Body of pancreas (tissue), 4 donors: ENCODE measurements around the gene GNAO1. TPM values are rescaled to one million over a fixed set of nuclear protein-coding genes. Genes with fewer than 3 reads are reported as not detected.

Source experiments
- ATAC-seq: fragments of 150-250 bp; one replicate; pipeline ENCODE4 v1.9.1; 2016
- DNase-seq, 4 donors: peaks; one replicate each; pipeline ENCODE4 v3.0.0-alpha.2; 2019
- H3K27ac ChIP-seq, 4 donors: fragments of 200-600 bp; sonication (generic); 1 replicate in 3 of 4; 2 replicates in 1 of 4; pipeline versions ENCODE4 v1.5.1 to v1.6.1; 2016 to 2019; ENCODE audit warnings: mild to moderate bottlenecking in 1 of 4, mixed read lengths in 1 of 4, moderate library complexity in 1 of 4
- H3K27me3 ChIP-seq, 2 donors: fragments of 200-600 bp; sonication (generic); one replicate each; pipeline ENCODE4 v1.6.0; 2016; ENCODE audit warnings: mild to moderate bottlenecking in 1 of 2
- H3K36me3 ChIP-seq, 2 donors: fragments of 200-600 bp; sonication (generic); replicated peaks in 1 of 2; 2 replicates each; pipeline ENCODE4 v1.5.1; 2016; ENCODE audit warnings: low read depth in 2 of 2; ENCODE audit not compliant: insufficient read depth in 1 of 2
- H3K4me1 ChIP-seq: fragments of 200-600 bp; sonication (generic); one replicate; pipeline ENCODE4 v1.6.0; 2016
- H3K4me3 ChIP-seq, 2 donors: fragments of 200-600 bp; sonication (generic); 1 replicate in 1 of 2; 2 replicates in 1 of 2; pipeline ENCODE4 v1.5.1; 2016 to 2019
- H3K9me3 ChIP-seq, 3 donors: fragments of 200-600 bp; sonication (generic); 1 replicate in 2 of 3; 2 replicates in 1 of 3; pipeline ENCODE4 v1.5.1; 2016
- CTCF ChIP-seq, 7 experiments: fragments of 450-650 bp in 4 of 7; fragments of 200-600 bp in 3 of 7; sonication (generic) in 3 of 7; IDR thresholded peaks; one replicate each; pipeline ENCODE4 v1.5.1; 2016 to 2019; ENCODE audit warnings: antibody characterized with exemption in 7 of 7
- POLR2A ChIP-seq, 3 donors: fragments of 450-650 bp; IDR thresholded peaks; one replicate each; pipeline ENCODE4 v1.6.1; 2016; ENCODE audit warnings: antibody characterized with exemption in 3 of 3, mild to moderate bottlenecking in 2 of 3
- WGBS, 2 donors: methylation state at CpG; one replicate each; pipeline ENCODE4 v1.1.5; 2017; 5-methylcytosine and 5-hydroxymethylcytosine counted together
- intact Hi-C: fragments of 100-400 bp; cut with DNase I; formaldehyde crosslinking; loops from one replicate; pipeline ENCODE4 v1.15.1; 2023
- total RNA-seq, 2 donors: library from RNA; depleted of rRNA; stranded (reverse); fragments of >200 nt; gene quantifications; one replicate each; pipeline ENCODE4 v1.1.0, GENCODE V29; 2016

The GNAO1 gene
- total RNA-seq, 2 donors from 2014 or later = 1.6 to 3.0 TPM

GRCh38 chr16:56238188-56238587, 46.9 kb downstream of the GNAO1 start:
- H3K36me3 ChIP-seq = no peaks in the 10 kb centered on the region
- ATAC-seq (no peak), DNase-seq (no peak)
- no peak overlapping the region for H3K27ac ChIP-seq
- no peak overlapping the region for H3K4me3 ChIP-seq
- TF ChIP-seq POLR2A (IDR thresholded peaks at IDR 0.05) (no peak), CTCF (IDR thresholded peaks at IDR 0.05) (no peak)
- no peaks in the 10 kb centered on the region for H3K27me3 ChIP-seq
- no peaks in the 10 kb centered on the region for H3K9me3 ChIP-seq
- 33 to 38% methylated on average over 3 of the region's 3 CpGs for WGBS, 2 donors
- no peaks in the 10 kb centered on the region for H3K4me1 ChIP-seq
- intact Hi-C loops = no loop called here

GRCh38 chr16:56241596-56241995, 50.3 kb downstream of the GNAO1 start:
- Histone ChIP-seq H3K36me3 (no peaks in the 10 kb centered on the region), H3K27ac (no peak overlapping the region), H3K4me3 (no peak overlapping the region), H3K9me3 (no peaks in the 10 kb centered on the region), H3K4me1 (no peaks in the 10 kb centered on the region), H3K27me3 (no peaks in the 10 kb centered on the region)
- ATAC-seq (no peak), DNase-seq (no peak)
- no peak for TF ChIP-seq CTCF (IDR thresholded peaks at IDR 0.05)
- no peak for TF ChIP-seq POLR2A (IDR thresholded peaks at IDR 0.05)
- 30 to 59% methylated on average over 2 of the region's 2 CpGs for WGBS, 2 donors
- intact Hi-C loops = no loop called here

GRCh38 chr16:56242740-56243139, 51.5 kb downstream of the GNAO1 start:
- Histone ChIP-seq H3K4me1 (no peaks in the 10 kb centered on the region), H3K27ac (no peak overlapping the region), H3K9me3 (no peaks in the 10 kb centered on the region), H3K4me3 (no peak overlapping the region), H3K36me3 (no peaks in the 10 kb centered on the region), H3K27me3 (no peaks in the 10 kb centered on the region)
- intact Hi-C loops = no loop called here
- no peak for DNase-seq
- 91 to 92% methylated on average over 4 of the region's 4 CpGs for WGBS, 2 donors
- ATAC-seq = no peak
- no peak for TF ChIP-seq POLR2A (IDR thresholded peaks at IDR 0.05)

- TF ChIP-seq CTCF (IDR thresholded peaks at IDR 0.05) = no peak
- no peak for TF ChIP-seq POLR2A (IDR thresholded peaks at IDR 0.05)
- no peaks in the 10 kb centered on the region for H3K27me3 ChIP-seq
- no peak for DNase-seq
- H3K4me3 ChIP-seq = no peak overlapping the region
- no peaks in the 10 kb centered on the region for H3K9me3 ChIP-seq
- intact Hi-C loops = no loop called here
- no peak overlapping the region for H3K27ac ChIP-seq
- 79 to 90% methylated on average over 4 of the region's 4 CpGs for WGBS, 2 donors
- ATAC-seq = no peak
- no peaks in the 10 kb centered on the region for H3K4me1 ChIP-seq
- no peaks in the 10 kb centered on the region for H3K36me3 ChIP-seq
Measured at GRCh38 chr16:56244612-56245011, 53.3 kb downstream of the GNAO1 start.

- H3K4me1 ChIP-seq = no peaks in the 10 kb centered on the region
- no peak for TF ChIP-seq POLR2A (IDR thresholded peaks at IDR 0.05)
- TF ChIP-seq CTCF (IDR thresholded peaks at IDR 0.05) = no peak
- 82 to 86% methylated on average over 6 of the region's 6 CpGs for WGBS, 2 donors
- H3K4me3 ChIP-seq = no peak overlapping the region
- H3K27ac ChIP-seq = no peak overlapping the region
- no peak for DNase-seq
- no peaks in the 10 kb centered on the region for H3K36me3 ChIP-seq
- ATAC-seq = no peak
- intact Hi-C loops = no loop called here
- no peaks in the 10 kb centered on the region for H3K9me3 ChIP-seq
- no peaks in the 10 kb centered on the region for H3K27me3 ChIP-seq
Measured at GRCh38 chr16:56245197-56245596, 53.9 kb downstream of the GNAO1 start.
